Measurements from ENCODE around the gene CCNY. TPM values are rescaled to one million over a fixed set of nuclear protein-coding genes. Genes with fewer than 3 reads are reported as not detected.

CCNY gene
- total RNA-seq, 2 donors from 2014 or later, result 40.1 to 84.6 TPM

- H3K4me1 ChIP-seq (ENCODE audit: control insufficient read depth in 1 of 2, low read depth in 2 of 2), result peaks cover 29 to 53% of the 10 kb centered on the region in 2 donors
- no peak overlapping the region for H3K27ac ChIP-seq
- DNase-seq (ENCODE audit: low spot score) (no peak), ATAC-seq (ENCODE audit: insufficient number of reproducible peaks, low FRiP score, low read depth) (no peak)
- H3K27me3 ChIP-seq (replicated peaks; ENCODE audit: insufficient read depth), result no peaks in the 10 kb centered on the region
- H3K36me3 ChIP-seq, result no peaks in the 10 kb centered on the region
- TF ChIP-seq, protein P1, sequence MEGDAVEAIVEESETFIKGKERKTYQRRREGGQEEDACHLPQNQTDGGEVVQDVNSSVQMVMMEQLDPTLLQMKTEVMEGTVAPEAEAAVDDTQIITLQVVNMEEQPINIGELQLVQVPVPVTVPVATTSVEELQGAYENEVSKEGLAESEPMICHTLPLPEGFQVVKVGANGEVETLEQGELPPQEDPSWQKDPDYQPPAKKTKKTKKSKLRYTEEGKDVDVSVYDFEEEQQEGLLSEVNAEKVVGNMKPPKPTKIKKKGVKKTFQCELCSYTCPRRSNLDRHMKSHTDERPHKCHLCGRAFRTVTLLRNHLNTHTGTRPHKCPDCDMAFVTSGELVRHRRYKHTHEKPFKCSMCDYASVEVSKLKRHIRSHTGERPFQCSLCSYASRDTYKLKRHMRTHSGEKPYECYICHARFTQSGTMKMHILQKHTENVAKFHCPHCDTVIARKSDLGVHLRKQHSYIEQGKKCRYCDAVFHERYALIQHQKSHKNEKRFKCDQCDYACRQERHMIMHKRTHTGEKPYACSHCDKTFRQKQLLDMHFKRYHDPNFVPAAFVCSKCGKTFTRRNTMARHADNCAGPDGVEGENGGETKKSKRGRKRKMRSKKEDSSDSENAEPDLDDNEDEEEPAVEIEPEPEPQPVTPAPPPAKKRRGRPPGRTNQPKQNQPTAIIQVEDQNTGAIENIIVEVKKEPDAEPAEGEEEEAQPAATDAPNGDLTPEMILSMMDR (IDR thresholded peaks at IDR 0.05), result no peak
- no peaks in the 10 kb centered on the region for H3K9me3 ChIP-seq
- no peak overlapping the region for H3K4me3 ChIP-seq
These were observed 5.2 kb downstream of the CCNY start for GRCh38 chr10:35341521-35341920.

- TF ChIP-seq, protein P1 (IDR thresholded peaks at IDR 0.05), result no peak
- no peak overlapping the region for H3K27ac ChIP-seq
- H3K9me3 ChIP-seq, result no peaks in the 10 kb centered on the region
- no peaks in the 10 kb centered on the region for H3K36me3 ChIP-seq
- ATAC-seq (ENCODE audit: insufficient number of reproducible peaks, low FRiP score, low read depth) (no peak), DNase-seq (ENCODE audit: low spot score) (no peak)
- H3K27me3 ChIP-seq (replicated peaks; ENCODE audit: insufficient read depth), result no peaks in the 10 kb centered on the region
- peaks cover 36 to 61% of the 10 kb centered on the region in 2 donors for H3K4me1 ChIP-seq (ENCODE audit: control insufficient read depth in 1 of 2, low read depth in 2 of 2)
- no peak overlapping the region for H3K4me3 ChIP-seq
These were observed 6.0 kb downstream of the CCNY start for GRCh38 chr10:35342183-35342753.

DNA sequence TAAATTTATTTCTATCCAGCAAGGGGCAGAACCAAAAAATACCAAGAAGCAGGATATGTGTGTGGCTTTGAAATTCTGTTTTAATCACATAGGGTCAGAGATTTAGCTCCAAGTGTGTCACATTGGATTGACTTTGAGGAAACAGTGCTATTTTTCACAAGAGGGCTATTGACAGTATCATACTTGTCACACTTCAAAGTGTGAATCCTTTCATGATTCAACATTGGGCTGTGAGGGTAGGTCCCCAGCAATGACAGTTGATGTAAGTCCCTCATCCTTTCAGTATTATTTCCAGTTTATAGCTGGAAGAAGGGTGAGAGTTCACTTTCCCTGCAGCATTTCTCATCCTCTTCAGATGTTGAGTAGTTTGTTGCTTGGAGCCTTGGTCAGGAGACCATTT, 7.4 kb downstream of the CCNY start:
- Histone ChIP-seq H3K4me3 (no peak overlapping the region), H3K27ac (no peak overlapping the region), H3K36me3 (no peaks in the 10 kb centered on the region), H3K4me1 (ENCODE audit: control insufficient read depth in 1 of 2, low read depth in 2 of 2) (peaks cover 28 to 55% of the 10 kb centered on the region in 2 donors), H3K9me3 (no peaks in the 10 kb centered on the region), H3K27me3 (replicated peaks; ENCODE audit: insufficient read depth) (no peaks in the 10 kb centered on the region)
- TF ChIP-seq, protein P1 (IDR thresholded peaks at IDR 0.05), result no peak
- ATAC-seq (ENCODE audit: insufficient number of reproducible peaks, low FRiP score, low read depth) (no peak), DNase-seq (ENCODE audit: low spot score) (no peak)

- ATAC-seq (ENCODE audit: insufficient number of reproducible peaks, low FRiP score, low read depth) (no peak), DNase-seq (ENCODE audit: low spot score) (no peak)
- no peaks in the 10 kb centered on the region for H3K9me3 ChIP-seq
- H3K4me3 ChIP-seq, result no peak overlapping the region
- H3K27ac ChIP-seq, result no peak overlapping the region
- TF ChIP-seq, protein P1 (IDR thresholded peaks at IDR 0.05), result no peak
- no peaks in the 10 kb centered on the region for H3K36me3 ChIP-seq
- H3K4me1 ChIP-seq (ENCODE audit: control insufficient read depth in 1 of 2, low read depth in 2 of 2), result peaks cover 22 to 49% of the 10 kb centered on the region in 2 donors
- no peaks in the 10 kb centered on the region for H3K27me3 ChIP-seq (replicated peaks; ENCODE audit: insufficient read depth)
These were observed 9.1 kb downstream of the CCNY start for GRCh38 chr10:35345383-35345742.

DNA sequence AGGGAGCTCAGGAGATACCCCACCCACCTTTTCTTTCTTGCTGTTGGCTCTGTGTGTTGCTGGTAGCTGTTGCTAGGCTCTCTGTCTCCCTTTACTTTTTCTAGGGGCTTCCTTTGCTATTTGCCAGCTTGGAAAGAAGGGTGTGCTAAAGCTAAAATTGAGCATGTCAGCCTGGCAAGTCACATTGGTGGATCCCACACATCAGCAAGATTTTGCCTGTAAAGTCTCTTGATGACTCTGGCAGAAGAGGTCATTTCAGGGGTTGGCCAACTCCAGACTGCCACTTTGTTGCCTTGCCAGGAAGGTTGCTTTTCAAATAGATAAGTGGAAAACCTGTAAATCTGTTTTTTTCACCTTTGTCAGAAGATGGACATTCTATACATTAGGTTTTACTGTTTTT, 9.9 kb downstream of the CCNY start:
- DNase-seq (ENCODE audit: low spot score) (no peak), ATAC-seq (ENCODE audit: insufficient number of reproducible peaks, low FRiP score, low read depth) (no peak)
- Histone ChIP-seq H3K27ac (no peak overlapping the region), H3K4me1 (ENCODE audit: control insufficient read depth in 1 of 2, low read depth in 2 of 2) (peaks cover 13 to 43% of the 10 kb centered on the region in 2 donors), H3K4me3 (no peak overlapping the region), H3K27me3 (replicated peaks; ENCODE audit: insufficient read depth) (no peaks in the 10 kb centered on the region), H3K9me3 (no peaks in the 10 kb centered on the region), H3K36me3 (no peaks in the 10 kb centered on the region)
- TF ChIP-seq, protein P1 (IDR thresholded peaks at IDR 0.05), result no peak
